H1 (cell line): ENCODE results near the gene ALDH3B1. TPM values are rescaled to one million over a fixed set of nuclear protein-coding genes. Genes with fewer than 3 reads are reported as not detected.

Source experiments
- CTCF ChIA-PET: fragments of 300-600 bp; sonication (Branson Sonifier 250); formaldehyde crosslinking; loops from one replicate; lab custom pipeline; 2021; ENCODE audit not compliant: partially characterized antibody; lab: Charles Lee
- POLR2A ChIA-PET: fragments of 300-600 bp; sonication (Branson Sonifier 250); formaldehyde crosslinking; loops from one replicate; lab custom pipeline; 2021; ENCODE audit warnings: inconsistent platforms; ENCODE audit not compliant: partially characterized antibody; lab: Charles Lee
- DNase-seq, 2 experiments: peaks; one replicate each; pipeline versions ENCODE4 v3.0.0 to v3.0.0-alpha.2; 2010 to 2022; ENCODE audit warnings: low spot score in 2 of 2, low read depth in 1 of 2, mixed read lengths in 1 of 2
- FAIRE-seq: peaks from 2 replicates; lab custom pipeline; 2011; peaks lifted over from hg19 to GRCh38; lab: Jason Lieb, UNC
- H2AFZ ChIP-seq: 2 replicates; pipeline ENCODE4 v1.8.1; 2012; ENCODE audit warnings: low read length, inconsistent platforms
- H2AK5ac ChIP-seq: 2 replicates; pipeline ENCODE4 v1.6.1; 2013; ENCODE audit warnings: low read depth, low read length
- H2BK120ac ChIP-seq: replicated peaks from 2 replicates; pipeline ENCODE3; 2013; ENCODE audit warnings: low read depth, low read length, inconsistent platforms
- H2BK12ac ChIP-seq: 2 replicates; pipeline ENCODE4 v1.6.1; 2013; ENCODE audit warnings: low read depth, low read length
- H2BK15ac ChIP-seq: 2 replicates; pipeline ENCODE4 v1.6.1; 2013; ENCODE audit warnings: low read length
- H2BK20ac ChIP-seq: 2 replicates; pipeline ENCODE4 v1.6.1; 2013; ENCODE audit warnings: low read length
- H2BK5ac ChIP-seq: 2 replicates; pipeline ENCODE4 v1.6.1; 2013; ENCODE audit warnings: low read depth, low read length
- H3K14ac ChIP-seq: 2 replicates; pipeline ENCODE4 v1.6.1; 2013; ENCODE audit warnings: inconsistent platforms; ENCODE audit not compliant: insufficient read length
- H3K18ac ChIP-seq: 2 replicates; pipeline ENCODE4 v1.6.1; 2013; ENCODE audit warnings: low read length; ENCODE audit errors: extremely low read depth
- H3K23ac ChIP-seq: 2 replicates; pipeline ENCODE4 v1.6.1; 2013; ENCODE audit warnings: inconsistent platforms; ENCODE audit not compliant: insufficient read length
- H3K23me2 ChIP-seq: 2 replicates; pipeline ENCODE4 v1.6.1; 2013; ENCODE audit warnings: low read depth, low read length
- H3K27ac ChIP-seq: 2 replicates; pipeline ENCODE4 v1.6.1; 2011; ENCODE audit warnings: low read depth, low read length, inconsistent platforms
- H3K27me3 ChIP-seq, 4 experiments: replicated peaks in 1 of 4; 1 replicate in 1 of 4; 2 replicates in 3 of 4; pipeline versions ENCODE4 v1.6.1 to v1.8.1; 2011 to 2013; ENCODE audit warnings: low read length in 3 of 4, mild to moderate bottlenecking in 3 of 4, inconsistent platforms in 2 of 4, mixed read lengths in 2 of 4, moderate library complexity in 1 of 4; ENCODE audit not compliant: control insufficient read depth in 3 of 4, insufficient read depth in 3 of 4; ENCODE audit errors: extremely low read depth in 1 of 4
- H3K36me3 ChIP-seq, 4 experiments: 2 replicates each; pipeline versions ENCODE4 v1.6.1 to v1.8.1; 2011 to 2013; ENCODE audit warnings: mild to moderate bottlenecking in 4 of 4, low read length in 3 of 4, moderate library complexity in 2 of 4, control low read depth in 1 of 4, inconsistent platforms in 1 of 4; ENCODE audit not compliant: insufficient read depth in 4 of 4, control insufficient read depth in 2 of 4
- H3K4ac ChIP-seq: replicated peaks from 2 replicates; pipeline ENCODE3; 2013; ENCODE audit warnings: low read length, low read depth, mixed read lengths, inconsistent platforms; ENCODE audit not compliant: insufficient read length
- H3K4me1 ChIP-seq, 4 experiments: replicated peaks in 1 of 4; 1 replicate in 1 of 4; 2 replicates in 3 of 4; pipeline versions ENCODE4 v1.6.1 to v1.8.1; 2011 to 2013; ENCODE audit warnings: low read length in 3 of 4, inconsistent platforms in 2 of 4, mixed read lengths in 1 of 4; ENCODE audit not compliant: insufficient read depth in 4 of 4, control insufficient read depth in 3 of 4
- H3K4me2 ChIP-seq, 2 experiments: 2 replicates each; pipeline versions ENCODE4 v1.6.1 to v1.8.1; 2011 to 2013; ENCODE audit warnings: low read depth in 2 of 2, low read length in 2 of 2, control low read depth in 1 of 2, inconsistent platforms in 1 of 2, mild to moderate bottlenecking in 1 of 2; ENCODE audit not compliant: insufficient read depth in 1 of 2
- H3K4me3 ChIP-seq, 4 experiments: fragments of 200-600, 300-600 bp in 1 of 4; sonication (generic), shearing (Covaris generic), sonication (Bioruptor Twin) in 1 of 4; 2 replicates each; pipeline versions ENCODE4 v1.5.1 to v1.8.1; 2011 to 2016; ENCODE audit warnings: low read length in 4 of 4, low read depth in 3 of 4, control low read depth in 2 of 4, inconsistent platforms in 2 of 4, mild to moderate bottlenecking in 2 of 4, mixed read lengths in 1 of 4, moderate library complexity in 1 of 4; ENCODE audit not compliant: insufficient read depth in 2 of 4; ENCODE audit errors: extremely low read depth in 1 of 4
- H3K56ac ChIP-seq: replicated peaks from 2 replicates; pipeline ENCODE3; 2013; ENCODE audit warnings: low read depth, mild to moderate bottlenecking, mixed read lengths, low read length, inconsistent platforms; ENCODE audit not compliant: insufficient read length
- H3K79me1 ChIP-seq: 2 replicates; pipeline ENCODE4 v1.6.1; 2013; ENCODE audit warnings: low read depth, low read length, control low read depth
- H3K79me2 ChIP-seq, 2 experiments: 2 replicates each; pipeline versions ENCODE4 v1.6.1 to v1.8.1; 2012 to 2013; ENCODE audit warnings: low read length in 2 of 2, mild to moderate bottlenecking in 2 of 2, inconsistent platforms in 1 of 2; ENCODE audit not compliant: insufficient read depth in 2 of 2, control insufficient read depth in 1 of 2
- H3K9ac ChIP-seq, 4 experiments: replicated peaks in 1 of 4; 1 replicate in 1 of 4; 2 replicates in 3 of 4; pipeline versions ENCODE4 v1.6.1 to v1.8.1; 2011 to 2013; ENCODE audit warnings: low read depth in 3 of 4, low read length in 3 of 4, control low read depth in 2 of 4, mild to moderate bottlenecking in 2 of 4, moderate library complexity in 2 of 4, inconsistent platforms in 1 of 4; ENCODE audit errors: extremely low read depth in 1 of 4
- H3K9me3 ChIP-seq, 2 experiments: 2 replicates each; pipeline versions ENCODE4 v1.6.1 to v1.8.1; 2012 to 2013; ENCODE audit warnings: mild to moderate bottlenecking in 2 of 2, moderate library complexity in 2 of 2, control low read depth in 1 of 2, inconsistent platforms in 1 of 2, low read depth in 1 of 2, low read length in 1 of 2, mixed read lengths in 1 of 2; ENCODE audit not compliant: insufficient read depth in 2 of 2
- H4K20me1 ChIP-seq, 2 experiments: replicated peaks in 1 of 2; 2 replicates each; pipeline versions ENCODE3 to v1.8.1; 2011 to 2013; ENCODE audit warnings: inconsistent platforms in 2 of 2, low read length in 2 of 2, mild to moderate bottlenecking in 1 of 2; ENCODE audit not compliant: insufficient read depth in 2 of 2, control insufficient read depth in 1 of 2
- H4K5ac ChIP-seq: 2 replicates; pipeline ENCODE4 v1.6.1; 2013; ENCODE audit warnings: low read length, low read depth, mixed read lengths, inconsistent platforms; ENCODE audit not compliant: insufficient read length
- H4K8ac ChIP-seq: 2 replicates; pipeline ENCODE4 v1.8.0; 2013; ENCODE audit warnings: mild to moderate bottlenecking, moderate library complexity, low read length, inconsistent platforms; ENCODE audit not compliant: insufficient read depth; ENCODE audit errors: extremely low read depth
- H4K91ac ChIP-seq: replicated peaks from 2 replicates; pipeline ENCODE3; 2013; ENCODE audit warnings: low read length, mixed read lengths, inconsistent platforms; ENCODE audit not compliant: insufficient read length
- BCL11A ChIP-seq, 2 experiments: IDR thresholded peaks; one replicate each; pipeline ENCODE4 v1.6.1; 2011; ENCODE audit warnings: low read depth in 2 of 2, low read length in 2 of 2, mild to moderate bottlenecking in 2 of 2
- CBX5 ChIP-seq: fragments of 300-800, 300-1000 bp; sonication (generic); IDR thresholded peaks from 2 replicates; pipeline ENCODE4 v1.7.1; 2016; ENCODE audit warnings: antibody characterized with exemption, low read length, low read depth
- FOSL1 ChIP-seq: IDR thresholded peaks from 2 replicates; pipeline ENCODE4 v1.6.1; 2011; ENCODE audit warnings: mild to moderate bottlenecking, low read depth, low read length, moderate library complexity; ENCODE audit not compliant: insufficient read depth
- HDAC2 ChIP-seq, 2 experiments: fragments of 300-600 bp in 1 of 2; sonication (generic) in 1 of 2; IDR thresholded peaks; 2 replicates each; pipeline ENCODE4 v1.6.1; 2011 to 2012; ENCODE audit warnings: low read depth in 2 of 2, low read length in 2 of 2, mild to moderate bottlenecking in 2 of 2, moderate library complexity in 2 of 2, borderline replicate concordance in 1 of 2, inconsistent platforms in 1 of 2
- KDM1A ChIP-seq: fragments of 200-600, 300-600 bp; sonication (generic); IDR thresholded peaks from 2 replicates; pipeline ENCODE4 v1.7.1; 2016; ENCODE audit warnings: mild to moderate bottlenecking, low read length, borderline replicate concordance
- KDM5A ChIP-seq: fragments of 200-600 bp; IDR thresholded peaks from 2 replicates; pipeline ENCODE4 v1.7.1; 2012; ENCODE audit warnings: mild to moderate bottlenecking, low read length, inconsistent platforms, mixed read lengths
- POLR2AphosphoS5 ChIP-seq: IDR thresholded peaks from 2 replicates; pipeline ENCODE4 v1.6.1; 2011; ENCODE audit warnings: low read depth, low read length
- SIN3A ChIP-seq, 2 experiments: IDR thresholded peaks in 1 of 2; conservative IDR thresholded peaks in 1 of 2; 2 replicates each; pipeline ENCODE4 v1.6.1; 2011 to 2012; ENCODE audit warnings: low read length in 2 of 2, improper control_type of control experiment in 1 of 2, low read depth in 1 of 2, mild to moderate bottlenecking in 1 of 2
- TCF12 ChIP-seq: IDR thresholded peaks from 2 replicates; pipeline ENCODE4 v1.6.1; 2011; ENCODE audit warnings: low read depth, mild to moderate bottlenecking, low read length
- YY1 ChIP-seq: IDR thresholded peaks from 2 replicates; pipeline ENCODE4 v1.6.1; 2011; ENCODE audit warnings: low read depth, mild to moderate bottlenecking, low read length
- WGBS, 2 experiments: shearing (Covaris generic) in 1 of 2; methylation state at CpG; one replicate each; pipeline versions ENCODE4 v1.1.6 to v1.1.7; 2013 to 2015; ENCODE audit warnings: low lambda C conversion rate in 2 of 2, mixed read lengths in 2 of 2, inconsistent platforms in 1 of 2, low coverage in 1 of 2, missing lambda C conversion rate in 1 of 2; ENCODE audit not compliant: insufficient replicate concordance in 2 of 2, insufficient coverage in 1 of 2, insufficient read length in 1 of 2; ENCODE audit errors: extremely low coverage in 1 of 2, missing lambda C conversion rate in 1 of 2; 5-methylcytosine and 5-hydroxymethylcytosine counted together
- polyA plus RNA-seq, 7 experiments: library from polyadenylated mRNA; depleted of rRNA in 3 of 7; stranded (reverse) in 5 of 7; unstranded in 2 of 7; fragments of >200 nt in 5 of 7; fragments of 200-250 nt in 2 of 7; gene quantifications; 1 replicate in 5 of 7; 2 replicates in 1 of 7; 4 replicates in 1 of 7; pipeline versions ENCODE4 v1.2.1 to v1.2.3, GENCODE V29; 2011 to 2013; ENCODE audit warnings: missing spikeins in 2 of 7, mixed read lengths in 2 of 7
- total RNA-seq: library from RNA; stranded (reverse); fragmentation: NEBNext Ultra II Directional; extraction: Animal tissue kit (Norgen Biotek cat#: 25700); gene quantifications from 2 replicates; pipeline ENCODE4 v1.2.1, GENCODE V29; 2021

Gene ALDH3B1
- total and polyA plus RNA-seq, 2 of the 8 experiments (the other 6 are each of a cell fraction or from before 2014, with no cell fraction given), result 0.32 to 0.47 TPM

- no peak overlapping the region for H4K8ac ChIP-seq
- H3K27ac ChIP-seq, result no peak overlapping the region
- peak in 1 of 2 experiments; percentile 44 for DNase-seq
- peak overlapping the region; percentile 63; the same call in 1 of the 2 replicates for H2BK12ac ChIP-seq
- H3K4me2 ChIP-seq, result no peak overlapping the region
- H3K79me1 ChIP-seq, result no peaks in the 10 kb centered on the region
- H3K4me1 ChIP-seq, result peaks cover 4 to 27% (median 20%) of the 10 kb centered on the region in 4 experiments
- H4K5ac ChIP-seq, result no peak overlapping the region
- no peaks in the 10 kb centered on the region for H3K27me3 ChIP-seq
- 0 out of 2 replicates have a peak overlapping the region, but pooled peaks have one; percentile 53 for H2AK5ac ChIP-seq
- H3K9ac ChIP-seq, result no peak overlapping the region; a peak in 1 of 7 replicates
- H3K9me3 ChIP-seq, result no peaks in the 10 kb centered on the region
- no peaks in the 10 kb centered on the region for H3K36me3 ChIP-seq
- no peak overlapping the region for H3K4me3 ChIP-seq
- WGBS, 2 experiments, result 86% methylated on average over 12 of the region's 12 CpGs; no CpG with 5 or more reads in 1 of the 2 experiments
- H2BK120ac ChIP-seq, result no peak overlapping the region
- H2BK15ac ChIP-seq, result peak overlapping the region; percentile 72; the same call in 1 of the 2 replicates
- TF ChIP-seq CBX5 (no peak), BCL11A (IDR thresholded peaks at IDR 0.05; ENCODE audit: low read depth in 2 of 2, low read length in 2 of 2) (no peak), KDM5A (no peak), POLR2AphosphoS5 (no peak), HDAC2 (IDR thresholded peaks at IDR 0.05; ENCODE audit: borderline replicate concordance in 1 of 2, low read depth in 2 of 2, low read length in 2 of 2) (no peak), SIN3A (conservative IDR thresholded peaks at IDR 0.05 in 1 of 2, IDR thresholded peaks at IDR 0.05 in 1 of 2; ENCODE audit: low read depth in 1 of 2, low read length in 2 of 2) (no peak), FOSL1 (no peak), TCF12 (no peak), KDM1A (no peak), YY1 (no peak)
- TF ChIP-seq, all 59 proteins: peak for 0
- Histone ChIP-seq H2BK5ac (no peak overlapping the region), H3K18ac (no peak overlapping the region), H3K4ac (no peak overlapping the region), H3K79me2 (no peaks in the 10 kb centered on the region), H3K23me2 (no peaks in the 10 kb centered on the region; the same call in 1 of the 2 replicates), H3K23ac (no peak overlapping the region), H4K20me1 (peaks cover 0 to 6% of the 10 kb centered on the region in 2 experiments), H4K91ac (no peak overlapping the region), H3K56ac (no peak overlapping the region), H2AFZ (no peak overlapping the region), H3K14ac (no peak overlapping the region), H2BK20ac (no peak overlapping the region)
- ChIA-PET POLR2A (interaction anchor here (0.6 to 16.6 kb wide), 5 partner anchors 9 to 385 kb away, joined by 3 to 183 read pairs (median 5); partner anchors contain the start of genes CHKA and NDUFS8), CTCF (interaction anchor here (1.0 to 2.7 kb wide), 10 partner anchors 8 to 162 kb away, joined by 3 to 18 read pairs (median 3); partner anchors contain the start of gene NDUFS8)
- FAIRE-seq, result no peak
Observed at GRCh38 chr11:68041617-68042218, 31.6 kb downstream of the ALDH3B1 start.
